H9 (cell line): ENCODE data around the gene MGAT5B. TPM values are rescaled to one million over a fixed set of nuclear protein-coding genes. Genes with fewer than 3 reads are reported as not detected.

Experiments used
- DNase-seq: peaks from one replicate; pipeline ENCODE4 v3.0.0-alpha.2; 2017
- H2AFZ ChIP-seq: one replicate; pipeline ENCODE4 v1.6.1; 2013; ENCODE audit warnings: mild to moderate bottlenecking, low read length, control low read depth, moderate library complexity
- H2AK5ac ChIP-seq: 2 replicates; pipeline ENCODE4 v1.6.1; 2013; ENCODE audit warnings: low read length, control low read depth, mixed read lengths; ENCODE audit not compliant: insufficient read length
- H2BK120ac ChIP-seq: one replicate; pipeline ENCODE4 v1.6.1; 2013; ENCODE audit warnings: low read depth, mild to moderate bottlenecking, low read length, control low read depth, inconsistent platforms; ENCODE audit not compliant: poor library complexity, severe bottlenecking
- H2BK12ac ChIP-seq: 2 replicates; pipeline ENCODE4 v1.6.1; 2013; ENCODE audit warnings: low read length, control low read depth, mixed read lengths, low read depth; ENCODE audit not compliant: insufficient read length
- H2BK15ac ChIP-seq: 2 replicates; pipeline ENCODE4 v1.6.1; 2013; ENCODE audit warnings: low read depth, low read length, control low read depth
- H2BK20ac ChIP-seq: one replicate; pipeline ENCODE4 v1.6.1; 2013; ENCODE audit warnings: low read depth, mild to moderate bottlenecking, low read length, control low read depth, inconsistent platforms; ENCODE audit not compliant: poor library complexity, severe bottlenecking
- H2BK5ac ChIP-seq: 2 replicates; pipeline ENCODE4 v1.6.1; 2013; ENCODE audit warnings: low read length, control low read depth, mixed read lengths; ENCODE audit not compliant: insufficient read length
- H3K14ac ChIP-seq: 2 replicates; pipeline ENCODE4 v1.6.1; 2013; ENCODE audit warnings: low read length, control low read depth; ENCODE audit not compliant: insufficient read depth
- H3K18ac ChIP-seq: 2 replicates; pipeline ENCODE4 v1.6.1; 2013; ENCODE audit warnings: low read depth, mild to moderate bottlenecking, mixed read lengths, low read length, control low read depth; ENCODE audit not compliant: insufficient read length
- H3K23ac ChIP-seq: 2 replicates; pipeline ENCODE4 v1.6.1; 2013; ENCODE audit warnings: low read length, control low read depth, mixed read lengths, low read depth; ENCODE audit not compliant: insufficient read length
- H3K23me2 ChIP-seq: 2 replicates; pipeline ENCODE4 v1.6.1; 2013; ENCODE audit warnings: low read depth, mild to moderate bottlenecking, mixed read lengths, low read length, control low read depth; ENCODE audit not compliant: insufficient read length, poor library complexity, severe bottlenecking
- H3K27ac ChIP-seq: 2 replicates; pipeline ENCODE4 v1.5.1; 2013; ENCODE audit warnings: low read length, control low read depth, mixed read lengths, low read depth; ENCODE audit not compliant: insufficient read length
- H3K27me3 ChIP-seq: 2 replicates; pipeline ENCODE4 v1.6.1; 2013; ENCODE audit warnings: low read length, control low read depth, inconsistent platforms; ENCODE audit not compliant: insufficient read depth
- H3K4ac ChIP-seq: 2 replicates; pipeline ENCODE4 v1.6.1; 2013; ENCODE audit warnings: low read depth, mild to moderate bottlenecking, control low read depth, inconsistent platforms, low read length, moderate library complexity
- H3K4me1 ChIP-seq: 2 replicates; pipeline ENCODE4 v1.6.1; 2013; ENCODE audit warnings: low read length, control low read depth, inconsistent platforms; ENCODE audit not compliant: insufficient read depth
- H3K4me2 ChIP-seq: 2 replicates; pipeline ENCODE4 v1.6.1; 2013; ENCODE audit warnings: low read length, control low read depth, mixed read lengths; ENCODE audit not compliant: insufficient read length, insufficient read depth
- H3K56ac ChIP-seq: 2 replicates; pipeline ENCODE4 v1.6.1; 2013; ENCODE audit warnings: low read depth, mild to moderate bottlenecking, mixed read lengths, low read length, control low read depth; ENCODE audit not compliant: insufficient read length
- H3K79me1 ChIP-seq: 2 replicates; pipeline ENCODE4 v1.6.1; 2013; ENCODE audit warnings: low read depth, mild to moderate bottlenecking, moderate library complexity, low read length, control low read depth, inconsistent platforms; ENCODE audit not compliant: insufficient read depth, poor library complexity, severe bottlenecking
- H3K79me2 ChIP-seq: 2 replicates; pipeline ENCODE4 v1.6.1; 2013; ENCODE audit warnings: low read length, control low read depth, inconsistent platforms; ENCODE audit not compliant: insufficient read depth
- H3K9ac ChIP-seq: 2 replicates; pipeline ENCODE4 v1.6.1; 2013; ENCODE audit warnings: low read length, control low read depth, mixed read lengths; ENCODE audit not compliant: insufficient read length; ENCODE audit errors: extremely low read depth
- H3K9me3 ChIP-seq: one replicate; pipeline ENCODE4 v1.6.1; 2013; ENCODE audit warnings: low read depth, low read length, inconsistent platforms; ENCODE audit not compliant: control insufficient read depth
- H3T11ph ChIP-seq: one replicate; pipeline ENCODE4 v1.6.1; 2013; ENCODE audit warnings: mild to moderate bottlenecking, low read length, control low read depth, inconsistent platforms
- H4K20me1 ChIP-seq: one replicate; pipeline ENCODE4 v1.6.1; 2013; ENCODE audit not compliant: control insufficient read depth, insufficient read length, insufficient read depth
- H4K5ac ChIP-seq: 2 replicates; pipeline ENCODE4 v1.6.1; 2013; ENCODE audit warnings: low read depth, mild to moderate bottlenecking, mixed read lengths, low read length, control low read depth; ENCODE audit not compliant: insufficient read length
- H4K8ac ChIP-seq: replicated peaks from 2 replicates; pipeline ENCODE4 v1.6.1; 2013; ENCODE audit warnings: low read length, control low read depth, mixed read lengths, low read depth; ENCODE audit not compliant: insufficient read length
- H4K91ac ChIP-seq: 2 replicates; pipeline ENCODE4 v1.6.1; 2013; ENCODE audit warnings: low read depth, mild to moderate bottlenecking, moderate library complexity, mixed read lengths, low read length, control low read depth; ENCODE audit not compliant: insufficient read length
- H3K27ac Mint-ChIP-seq, 3 experiments: 2 replicates in 2 of 3; 3 replicates in 1 of 3; pipeline ENCODE4 v1.8.0; 2020 to 2021; ENCODE audit warnings: mixed read lengths in 3 of 3, mild to moderate bottlenecking in 1 of 3, moderate library complexity in 1 of 3
- H3K27me3 Mint-ChIP-seq: 2 replicates; pipeline ENCODE4 v1.8.0; 2021; ENCODE audit warnings: low read depth, mild to moderate bottlenecking, moderate library complexity, mixed read lengths
- H3K36me3 Mint-ChIP-seq, 3 experiments: 2 replicates in 2 of 3; 3 replicates in 1 of 3; pipeline ENCODE4 v1.8.0; 2020 to 2021; ENCODE audit warnings: low read depth in 3 of 3, mixed read lengths in 3 of 3; ENCODE audit not compliant: insufficient read depth in 1 of 3
- H3K4me1 Mint-ChIP-seq, 2 experiments: 2 replicates each; pipeline ENCODE4 v1.8.0; 2020; ENCODE audit warnings: mixed read lengths in 2 of 2
- H3K4me3 Mint-ChIP-seq, 2 experiments: 2 replicates in 1 of 2; 3 replicates in 1 of 2; pipeline ENCODE4 v1.8.0; 2020 to 2021; ENCODE audit warnings: mild to moderate bottlenecking in 2 of 2, mixed read lengths in 2 of 2, moderate library complexity in 1 of 2
- H3K9me3 Mint-ChIP-seq, 2 experiments: 2 replicates in 1 of 2; 3 replicates in 1 of 2; pipeline ENCODE4 v1.8.0; 2020; ENCODE audit warnings: mild to moderate bottlenecking in 2 of 2, mixed read lengths in 2 of 2, moderate library complexity in 1 of 2
- WGBS: extraction: QIAGEN DNeasy Blood & Tissue Kit; methylation state at CpG from one replicate; pipeline ENCODE4 v1.1.7; 2013; ENCODE audit warnings: missing lambda C conversion rate, low lambda C conversion rate, mixed read lengths; ENCODE audit not compliant: insufficient read length; ENCODE audit errors: extremely low coverage; 5-methylcytosine and 5-hydroxymethylcytosine counted together
- total RNA-seq: library from RNA; stranded (reverse); gene quantifications from 2 replicates; pipeline ENCODE4 v1.2.1, GENCODE V29; 2021
- TF ChIP-seq, protein P1 (sequence below): fragments of 200-600 bp; sonication (generic); conservative IDR thresholded peaks from 3 replicates; pipeline ENCODE4 v1.8.0; 2021; ENCODE audit warnings: antibody characterized with exemption, mild to moderate bottlenecking

The MGAT5B gene
- total RNA-seq, 1 experiment from 2014 or later, result 4.9 TPM

- Histone ChIP-seq H3K4me1 (no peaks in the 10 kb centered on the region), H3K9me3 (no peaks in the 10 kb centered on the region), H2BK20ac (no peak overlapping the region), H3K14ac (no peak overlapping the region), H4K8ac (no peak overlapping the region), H2BK5ac (no peak overlapping the region), H4K91ac (no peak overlapping the region), H3K9ac (no peak overlapping the region), H3K23ac (no peak overlapping the region), H3K79me1 (no peaks in the 10 kb centered on the region), H2AK5ac (no peak overlapping the region), H2AFZ (no peak overlapping the region), H3T11ph (no peak overlapping the region), H3K27me3 (no peaks in the 10 kb centered on the region), H3K56ac (no peak overlapping the region), H2BK120ac (no peak overlapping the region), H3K79me2 (no peaks in the 10 kb centered on the region), H3K4me2 (no peak overlapping the region), H3K27ac (no peak overlapping the region), H3K4ac (no peak overlapping the region), H3K18ac (no peak overlapping the region), H4K20me1 (no peaks in the 10 kb centered on the region), H2BK12ac (no peak overlapping the region), H2BK15ac (no peak overlapping the region), H4K5ac (no peak overlapping the region), H3K23me2 (no peaks in the 10 kb centered on the region)
- Mint-ChIP-seq H3K4me3 (no peak overlapping the region), H3K27ac (no peak overlapping the region), H3K4me1 (peaks cover 15 to 41% of the 10 kb centered on the region in 2 experiments), H3K9me3 (no peaks in the 10 kb centered on the region), H3K27me3 (peaks cover 4% of the 10 kb centered on the region), H3K36me3 (no peaks in the 10 kb centered on the region)
- WGBS, result no CpG with 5 or more reads among the region's 2 CpGs
- DNase-seq, result no peak
- TF ChIP-seq, protein P1, sequence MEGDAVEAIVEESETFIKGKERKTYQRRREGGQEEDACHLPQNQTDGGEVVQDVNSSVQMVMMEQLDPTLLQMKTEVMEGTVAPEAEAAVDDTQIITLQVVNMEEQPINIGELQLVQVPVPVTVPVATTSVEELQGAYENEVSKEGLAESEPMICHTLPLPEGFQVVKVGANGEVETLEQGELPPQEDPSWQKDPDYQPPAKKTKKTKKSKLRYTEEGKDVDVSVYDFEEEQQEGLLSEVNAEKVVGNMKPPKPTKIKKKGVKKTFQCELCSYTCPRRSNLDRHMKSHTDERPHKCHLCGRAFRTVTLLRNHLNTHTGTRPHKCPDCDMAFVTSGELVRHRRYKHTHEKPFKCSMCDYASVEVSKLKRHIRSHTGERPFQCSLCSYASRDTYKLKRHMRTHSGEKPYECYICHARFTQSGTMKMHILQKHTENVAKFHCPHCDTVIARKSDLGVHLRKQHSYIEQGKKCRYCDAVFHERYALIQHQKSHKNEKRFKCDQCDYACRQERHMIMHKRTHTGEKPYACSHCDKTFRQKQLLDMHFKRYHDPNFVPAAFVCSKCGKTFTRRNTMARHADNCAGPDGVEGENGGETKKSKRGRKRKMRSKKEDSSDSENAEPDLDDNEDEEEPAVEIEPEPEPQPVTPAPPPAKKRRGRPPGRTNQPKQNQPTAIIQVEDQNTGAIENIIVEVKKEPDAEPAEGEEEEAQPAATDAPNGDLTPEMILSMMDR, result no peak
Observed at GRCh38 chr17:76953946-76954345, 85.7 kb downstream of the MGAT5B start.
